Vagina (tissue), 2 donors: ENCODE measurements around the gene H2AZ2. TPM values are rescaled to one million over a fixed set of nuclear protein-coding genes. Genes with fewer than 3 reads are reported as not detected.

ENCODE experiments used
- DNase-seq, 2 donors: peaks; one replicate each; pipeline ENCODE4 v3.0.0-alpha.2; 2017; ENCODE audit errors: extremely low spot score in 2 of 2
- H3K27ac ChIP-seq: fragments of 200-600 bp; sonication (generic); one replicate; pipeline ENCODE4 v1.5.1; 2019
- H3K27me3 ChIP-seq: fragments of 200-600 bp; sonication (generic); one replicate; pipeline ENCODE4 v1.5.1; 2019
- H3K36me3 ChIP-seq, 2 donors: fragments of 200-600 bp; sonication (generic); one replicate each; pipeline ENCODE4 v1.5.1; 2017 to 2019
- H3K4me1 ChIP-seq: fragments of 200-600 bp; sonication (generic); one replicate; pipeline ENCODE4 v1.5.1; 2019
- H3K4me3 ChIP-seq, 2 donors: fragments of 200-600 bp; sonication (generic); 1 replicate in 1 of 2; 2 replicates in 1 of 2; pipeline ENCODE4 v1.5.1; 2016 to 2019
- H3K9me3 ChIP-seq: fragments of 200-600 bp; sonication (generic); one replicate; pipeline ENCODE4 v1.5.1; 2019
- CTCF ChIP-seq, 3 experiments: fragments of 450-650 bp in 2 of 3; fragments of 200-600 bp in 1 of 3; sonication (generic) in 1 of 3; IDR thresholded peaks; one replicate each; pipeline ENCODE4 v1.5.1; 2017 to 2019; ENCODE audit warnings: antibody characterized with exemption in 3 of 3, mild to moderate bottlenecking in 2 of 3, moderate library complexity in 2 of 3
- POLR2A ChIP-seq, 2 donors: fragments of 450-650 bp; IDR thresholded peaks; one replicate each; pipeline ENCODE4 v1.6.1; 2017; ENCODE audit warnings: antibody characterized with exemption in 2 of 2, mild to moderate bottlenecking in 2 of 2, moderate library complexity in 2 of 2
- POLR2AphosphoS5 ChIP-seq, 2 donors: sonication (generic); formaldehyde crosslinking; IDR thresholded peaks; one replicate each; pipeline ENCODE4 v1.9.0; 2017; ENCODE audit warnings: antibody characterized with exemption in 2 of 2, mild to moderate bottlenecking in 2 of 2, low read depth in 1 of 2; ENCODE audit not compliant: insufficient read depth in 1 of 2
- intact Hi-C: fragments of 100-400 bp; cut with DNase I; formaldehyde crosslinking; loops from one replicate; pipeline ENCODE4 v1.15.1; 2023
- total RNA-seq: library from RNA; depleted of rRNA; stranded (reverse); fragments of >200 nt; gene quantifications from one replicate; pipeline ENCODE4 v1.2.3, GENCODE V29; 2016

Gene H2AZ2
- total RNA-seq, 1 donor from 2014 or later = 97.5 TPM

- intact Hi-C loops = no loop called here
- TF ChIP-seq CTCF (IDR thresholded peaks at IDR 0.05) = no peak
- no peak overlapping the region for H3K27ac ChIP-seq
- H3K4me1 ChIP-seq = no peaks in the 10 kb centered on the region
- peaks cover 9% of the 10 kb centered on the region for H3K9me3 ChIP-seq
- no peak overlapping the region for H3K4me3 ChIP-seq
- H3K36me3 ChIP-seq = no peaks in the 10 kb centered on the region
- no peak for DNase-seq
- no peaks in the 10 kb centered on the region for H3K27me3 ChIP-seq
Observed at GRCh38 chr7:44784364-44784763, 63.5 kb downstream of the H2AZ2 start.

GRCh38 chr7:44783407-44783806, 64.5 kb downstream of the H2AZ2 start:
- intact Hi-C loops = no loop called here
- no peaks in the 10 kb centered on the region for H3K36me3 ChIP-seq
- TF ChIP-seq POLR2A (IDR thresholded peaks at IDR 0.05) = no peak
- TF ChIP-seq POLR2AphosphoS5 (IDR thresholded peaks at IDR 0.05; ENCODE audit: insufficient read depth in 1 of 2, low read depth in 1 of 2) = no peak
- no peak for TF ChIP-seq CTCF (IDR thresholded peaks at IDR 0.05)
- no peaks in the 10 kb centered on the region for H3K4me1 ChIP-seq
- H3K9me3 ChIP-seq = peaks cover 9% of the 10 kb centered on the region
- H3K4me3 ChIP-seq = no peak overlapping the region
- DNase-seq = no peak
- H3K27me3 ChIP-seq = no peaks in the 10 kb centered on the region
- H3K27ac ChIP-seq = no peak overlapping the region

- Histone ChIP-seq H3K36me3 (no peaks in the 10 kb centered on the region), H3K27me3 (no peaks in the 10 kb centered on the region), H3K4me1 (no peaks in the 10 kb centered on the region), H3K9me3 (peaks cover 9% of the 10 kb centered on the region), H3K27ac (no peak overlapping the region), H3K4me3 (no peak overlapping the region)
- DNase-seq = no peak
- TF ChIP-seq POLR2AphosphoS5 (IDR thresholded peaks at IDR 0.05; ENCODE audit: insufficient read depth in 1 of 2, low read depth in 1 of 2) (no peak), POLR2A (IDR thresholded peaks at IDR 0.05) (no peak), CTCF (IDR thresholded peaks at IDR 0.05) (no peak)
- intact Hi-C loops = no loop called here
Observed at GRCh38 chr7:44782460-44782859, 65.4 kb downstream of the H2AZ2 start.

Other genes with a start within 250 kb of the H2AZ2 start
- gene OGDH, start 241.5 kb downstream of the H2AZ2 start, total RNA-seq = 80.0 TPM
- gene ZMIZ2, start 99.2 kb downstream of the H2AZ2 start, total RNA-seq = 54.3 TPM
- gene PPIA, start 51.4 kb downstream of the H2AZ2 start, total RNA-seq = 1,197 TPM
- 19.2 TPM for gene PURB, start 37.4 kb upstream of the H2AZ2 start, total RNA-seq
- gene MYO1G, start 130.9 kb upstream of the H2AZ2 start, total RNA-seq = 5.2 TPM
- gene CCM2, start 152.1 kb upstream of the H2AZ2 start, total RNA-seq = 44.2 TPM
- 9.6 TPM for gene NACAD, start 240.9 kb upstream of the H2AZ2 start, total RNA-seq